Keratinocyte (primary cell): Measurements from ENCODE around the gene GNB1.

Source experiments
- EZH2 ChIP-seq: IDR thresholded peaks from one replicate; pipeline ENCODE4 v1.6.1; 2012; ENCODE audit warnings: inconsistent platforms, mild to moderate bottlenecking, low read length, moderate library complexity
- TF ChIP-seq, protein P1 (sequence below), 3 experiments: IDR thresholded peaks in 1 of 3; conservative IDR thresholded peaks in 1 of 3; optimal IDR thresholded peaks in 1 of 3; 2 replicates in 2 of 3; 3 replicates in 1 of 3; pipeline versions ENCODE3 to v1.5.1; 2011; ENCODE audit warnings: low read length in 3 of 3, mild to moderate bottlenecking in 3 of 3, moderate library complexity in 2 of 3, control low read depth in 1 of 3, inconsistent platforms in 1 of 3; ENCODE audit not compliant: insufficient read depth in 2 of 3; ENCODE audit errors: extremely low read depth in 1 of 3

DNA sequence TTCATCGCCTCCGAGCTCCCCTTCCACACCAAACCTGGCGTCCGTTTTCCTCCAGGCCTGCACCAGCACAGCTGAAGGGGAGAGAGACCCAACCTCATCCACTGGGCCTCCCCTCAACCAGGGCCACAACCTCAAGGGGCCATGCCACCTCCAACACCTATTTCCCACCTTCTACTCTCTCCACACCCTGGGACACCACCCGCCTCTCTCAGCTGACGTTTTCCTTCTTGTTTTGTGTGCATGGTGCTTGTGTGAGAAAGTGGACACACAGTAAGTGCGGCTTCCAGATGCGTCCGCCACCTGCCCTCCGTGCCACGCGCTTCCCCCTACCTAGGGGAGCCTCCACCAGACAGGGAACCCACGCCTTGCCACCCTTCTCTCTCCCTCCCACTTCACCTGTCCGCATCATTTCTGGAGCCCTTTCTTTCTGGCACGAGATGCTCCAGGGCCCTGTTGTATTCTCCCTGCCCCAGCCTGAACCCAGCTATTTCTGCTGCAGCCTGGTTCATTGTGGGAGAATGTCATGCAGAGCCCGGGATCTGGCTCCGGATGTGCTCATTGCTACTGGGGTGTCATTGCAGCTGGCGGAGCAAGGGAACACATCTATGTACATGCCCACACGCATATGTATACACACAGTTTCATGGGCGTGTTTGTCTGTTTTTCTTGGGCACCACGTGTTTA is 1.3 kb upstream of the GNB1 start:
- TF ChIP-seq, protein P1, sequence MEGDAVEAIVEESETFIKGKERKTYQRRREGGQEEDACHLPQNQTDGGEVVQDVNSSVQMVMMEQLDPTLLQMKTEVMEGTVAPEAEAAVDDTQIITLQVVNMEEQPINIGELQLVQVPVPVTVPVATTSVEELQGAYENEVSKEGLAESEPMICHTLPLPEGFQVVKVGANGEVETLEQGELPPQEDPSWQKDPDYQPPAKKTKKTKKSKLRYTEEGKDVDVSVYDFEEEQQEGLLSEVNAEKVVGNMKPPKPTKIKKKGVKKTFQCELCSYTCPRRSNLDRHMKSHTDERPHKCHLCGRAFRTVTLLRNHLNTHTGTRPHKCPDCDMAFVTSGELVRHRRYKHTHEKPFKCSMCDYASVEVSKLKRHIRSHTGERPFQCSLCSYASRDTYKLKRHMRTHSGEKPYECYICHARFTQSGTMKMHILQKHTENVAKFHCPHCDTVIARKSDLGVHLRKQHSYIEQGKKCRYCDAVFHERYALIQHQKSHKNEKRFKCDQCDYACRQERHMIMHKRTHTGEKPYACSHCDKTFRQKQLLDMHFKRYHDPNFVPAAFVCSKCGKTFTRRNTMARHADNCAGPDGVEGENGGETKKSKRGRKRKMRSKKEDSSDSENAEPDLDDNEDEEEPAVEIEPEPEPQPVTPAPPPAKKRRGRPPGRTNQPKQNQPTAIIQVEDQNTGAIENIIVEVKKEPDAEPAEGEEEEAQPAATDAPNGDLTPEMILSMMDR (optimal IDR thresholded peaks at IDR 0.05 in 1 of 3, IDR thresholded peaks at IDR 0.05 in 1 of 3, conservative IDR thresholded peaks at IDR 0.05 in 1 of 3; ENCODE audit: extremely low read depth in 1 of 3, insufficient read depth in 2 of 3, low read length in 3 of 3) = no peak
- TF ChIP-seq EZH2 = no peak
